ENCODE results near the gene MPZL2. TPM values are rescaled to one million over a fixed set of nuclear protein-coding genes. Genes with fewer than 3 reads are reported as not detected.
A peak's percentile ranks its signal among the peaks of the same experiment; 100 is the strongest.

MPZL2 gene
- total RNA-seq, 4 donors from 2014 or later, result 21.0 to 32.4 (median 22.3) TPM

GRCh38 chr11:118243161-118243560, 20.9 kb downstream of the MPZL2 start:
- no peak overlapping the region for H3K27ac ChIP-seq
- DNase-seq, result no peak

GRCh38 chr11:118241764-118242098, 22.4 kb downstream of the MPZL2 start:
- no peak for DNase-seq
- no peaks in the 10 kb centered on the region for H3K9me3 ChIP-seq
- peaks cover 0 to 19% (median 3%) of the 10 kb centered on the region in 4 donors for H3K4me1 ChIP-seq
- H3K4me3 ChIP-seq, result peak overlapping the region in 1 of 4 donors; percentile 13
- TF ChIP-seq CTCF (IDR thresholded peaks at IDR 0.05) (peak in 2 of 6 experiments; percentile 2 to 12), POLR2A (IDR thresholded peaks at IDR 0.05) (no peak)
- H3K36me3 ChIP-seq, result no peaks in the 10 kb centered on the region
- peak overlapping the region in 3 of 4 donors; percentile 64 to 84 (median 66) for H3K27ac ChIP-seq
- no peaks in the 10 kb centered on the region for H3K27me3 ChIP-seq

More at GRCh38 chr11:118243161-118243560, 20.9 kb downstream of the MPZL2 start:
- no peak overlapping the region for H3K4me3 ChIP-seq
- H3K4me1 ChIP-seq, result peaks cover 0 to 19% (median 3%) of the 10 kb centered on the region in 4 donors
- H3K9me3 ChIP-seq, result no peaks in the 10 kb centered on the region
- TF ChIP-seq CTCF (IDR thresholded peaks at IDR 0.05), result no peak
- no peak for TF ChIP-seq POLR2A (IDR thresholded peaks at IDR 0.05)
- no peaks in the 10 kb centered on the region for H3K36me3 ChIP-seq
- H3K27me3 ChIP-seq, result no peaks in the 10 kb centered on the region

- peaks cover 0 to 19% (median 3%) of the 10 kb centered on the region in 4 donors for H3K4me1 ChIP-seq
- no peaks in the 10 kb centered on the region for H3K9me3 ChIP-seq
- no peaks in the 10 kb centered on the region for H3K27me3 ChIP-seq
- no peaks in the 10 kb centered on the region for H3K36me3 ChIP-seq
- H3K27ac ChIP-seq, result peak overlapping the region; percentile 64 to 84 (median 68)
- no peak for TF ChIP-seq POLR2A (IDR thresholded peaks at IDR 0.05)
- peak in 1 of 6 experiments; percentile 8 for TF ChIP-seq CTCF (IDR thresholded peaks at IDR 0.05)
- peak in 1 of 3 donors; percentile 76 for DNase-seq
- H3K4me3 ChIP-seq, result peak overlapping the region in 2 of 4 donors; percentile 13 to 15
Observed at GRCh38 chr11:118240999-118241763, 22.9 kb downstream of the MPZL2 start.

GRCh38 chr11:118239509-118240205, 24.4 kb downstream of the MPZL2 start:
- DNase-seq, result no peak
- H3K9me3 ChIP-seq, result no peaks in the 10 kb centered on the region
- H3K27me3 ChIP-seq, result no peaks in the 10 kb centered on the region
- H3K27ac ChIP-seq, result peak overlapping the region in 2 of 4 donors; percentile 19 to 84
- no peaks in the 10 kb centered on the region for H3K36me3 ChIP-seq
- no peak for TF ChIP-seq CTCF (IDR thresholded peaks at IDR 0.05)
- TF ChIP-seq POLR2A (IDR thresholded peaks at IDR 0.05), result no peak
- H3K4me1 ChIP-seq, result peaks cover 0 to 19% (median 3%) of the 10 kb centered on the region in 4 donors
- H3K4me3 ChIP-seq, result no peak overlapping the region

- H3K36me3 ChIP-seq, result no peaks in the 10 kb centered on the region
- H3K27ac ChIP-seq, result peak overlapping the region in 1 of 4 donors; percentile 14
- TF ChIP-seq POLR2A (IDR thresholded peaks at IDR 0.05) (no peak), CTCF (IDR thresholded peaks at IDR 0.05) (no peak)
- no peaks in the 10 kb centered on the region for H3K9me3 ChIP-seq
- peaks cover 0 to 19% (median 3%) of the 10 kb centered on the region in 4 donors for H3K4me1 ChIP-seq
- no peaks in the 10 kb centered on the region for H3K27me3 ChIP-seq
- no peak overlapping the region for H3K4me3 ChIP-seq
- DNase-seq, result no peak
Observed at GRCh38 chr11:118238929-118239328, 25.2 kb downstream of the MPZL2 start.
